ENCODE measurements around the gene MYEOV. TPM values are rescaled to one million over a fixed set of nuclear protein-coding genes. Genes with fewer than 3 reads are reported as not detected.

Gene MYEOV
- polyA plus RNA-seq, 1 donor, result 0.65 TPM

DNA sequence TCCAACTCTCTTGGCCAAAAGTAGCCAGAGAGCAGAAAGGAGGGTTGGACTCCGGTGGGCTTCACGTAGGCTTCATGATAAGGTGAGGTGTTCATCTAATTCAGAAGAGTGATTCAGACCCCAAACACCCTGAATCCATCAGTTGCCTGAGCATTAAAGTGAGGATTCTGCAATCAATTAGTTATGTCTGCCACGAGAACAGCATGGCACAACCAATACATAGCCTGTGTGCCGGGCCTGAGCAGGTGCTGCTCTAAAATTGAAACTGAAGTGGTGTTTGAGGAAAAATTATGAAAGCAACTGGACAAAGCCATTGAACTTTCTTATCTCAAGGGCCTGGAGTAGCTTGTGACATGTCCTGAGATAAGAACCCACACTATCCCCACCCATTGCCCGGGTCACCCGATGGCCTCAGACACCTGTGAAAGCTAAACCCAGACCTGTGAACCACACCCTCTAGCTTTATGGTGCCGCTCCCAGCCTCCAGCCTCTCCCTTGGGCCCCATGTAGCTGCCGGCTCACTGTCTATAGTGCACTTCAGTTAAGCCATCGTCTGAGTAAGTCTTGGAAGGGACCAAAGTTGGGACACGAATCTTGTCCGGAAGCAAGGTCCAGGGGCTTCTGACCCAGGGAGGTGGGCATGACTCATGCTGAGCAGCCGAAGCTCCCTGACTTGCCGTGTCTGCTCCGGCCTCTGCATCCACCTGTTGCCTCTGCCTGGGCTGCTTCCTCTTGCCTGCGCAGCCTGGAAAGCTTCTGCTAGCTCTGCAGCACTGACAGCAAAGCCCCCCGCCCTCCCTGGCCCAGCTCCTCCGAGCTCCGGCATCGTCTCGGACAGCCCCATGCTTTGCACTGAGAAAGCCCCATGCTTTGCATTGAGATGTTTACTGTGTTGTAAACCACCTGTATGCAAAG, 5.7 kb upstream of the MYEOV start:
- no peak for DNase-seq

DNA sequence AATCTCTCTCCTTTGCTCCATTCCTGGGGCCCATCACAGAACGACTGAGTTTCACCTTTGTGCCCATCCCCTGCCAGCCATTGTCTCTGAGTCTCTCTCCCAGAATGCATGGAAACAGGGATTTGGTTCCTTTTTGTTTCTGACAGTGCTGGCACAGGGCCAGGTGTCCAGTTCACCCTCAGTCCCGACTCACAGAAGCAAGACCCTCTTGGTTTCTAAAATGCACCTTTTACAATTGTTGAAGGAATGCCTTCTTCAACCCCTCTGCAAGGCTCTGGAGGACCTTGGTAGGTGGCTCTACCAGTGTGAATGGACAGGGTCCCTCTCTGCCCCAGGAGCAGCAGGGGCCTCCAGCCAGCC, 5.1 kb upstream of the MYEOV start:
- no peak for DNase-seq

DNA sequence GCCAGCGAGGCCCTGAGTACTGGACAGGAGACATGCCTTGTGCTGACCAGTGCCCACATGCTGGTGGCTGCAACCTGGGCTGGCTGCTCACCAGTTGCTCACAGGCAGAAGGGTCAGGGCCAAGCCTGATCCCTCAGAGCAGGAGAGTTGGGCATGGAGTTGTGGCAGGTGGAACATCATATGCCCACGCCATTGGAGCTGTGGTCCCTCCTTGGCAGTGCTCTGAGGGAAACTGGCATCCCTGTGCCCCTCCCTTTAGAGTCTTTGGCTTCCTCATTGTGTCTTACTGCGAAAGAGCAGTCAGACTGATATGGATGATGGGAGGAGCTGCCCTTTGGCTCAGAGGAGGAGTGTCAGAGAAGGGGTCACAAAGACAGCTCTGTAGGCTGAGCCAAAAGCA, 3.1 kb upstream of the MYEOV start:
- DNase-seq, result no peak

DNA sequence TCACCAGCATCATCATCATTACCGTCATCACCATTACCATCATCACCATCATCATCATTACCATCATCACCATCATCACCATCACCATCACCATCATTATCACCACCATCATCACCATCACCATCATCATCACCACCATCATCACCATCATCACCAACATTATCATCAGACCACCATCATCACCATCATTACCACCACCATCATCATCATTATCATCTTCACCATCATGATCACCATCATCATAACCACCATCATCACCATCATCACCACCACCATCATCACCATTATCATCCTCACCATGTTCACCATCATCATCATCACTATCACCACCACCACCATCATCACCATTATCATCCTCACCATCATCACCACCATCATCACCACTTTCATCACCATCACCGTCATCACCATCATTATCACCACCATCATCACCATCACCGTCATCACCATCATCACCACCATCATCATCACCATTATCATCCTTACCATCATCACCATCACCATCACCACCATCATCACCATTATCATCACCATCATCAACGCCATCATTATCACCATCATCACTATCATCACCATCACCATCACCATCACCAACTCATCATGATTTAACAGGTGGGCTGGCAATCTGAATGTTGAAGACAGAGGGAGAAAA, 2.4 kb upstream of the MYEOV start:
- DNase-seq, result no peak

DNA sequence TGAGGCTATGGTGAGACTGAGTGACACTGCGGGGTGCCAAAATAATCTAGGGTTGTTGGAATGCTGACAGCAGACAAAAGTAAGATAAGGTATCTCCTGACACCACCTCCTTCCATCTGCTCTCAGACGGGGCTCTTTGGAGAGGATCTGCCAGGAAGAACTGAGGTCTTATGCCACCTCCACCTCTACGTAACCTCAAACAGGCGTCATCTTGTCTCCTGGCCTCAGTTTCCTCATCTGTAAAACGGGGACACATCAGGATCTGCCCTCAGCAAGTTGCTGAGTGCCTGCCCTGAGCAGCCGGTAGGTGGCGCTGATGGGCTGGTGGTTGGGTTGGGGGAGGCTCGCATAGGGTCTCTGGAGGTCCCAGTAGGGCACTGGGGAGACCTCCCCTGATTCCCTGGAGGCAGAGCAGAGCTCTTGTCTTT, 1.7 kb upstream of the MYEOV start:
- no peak for DNase-seq

DNA sequence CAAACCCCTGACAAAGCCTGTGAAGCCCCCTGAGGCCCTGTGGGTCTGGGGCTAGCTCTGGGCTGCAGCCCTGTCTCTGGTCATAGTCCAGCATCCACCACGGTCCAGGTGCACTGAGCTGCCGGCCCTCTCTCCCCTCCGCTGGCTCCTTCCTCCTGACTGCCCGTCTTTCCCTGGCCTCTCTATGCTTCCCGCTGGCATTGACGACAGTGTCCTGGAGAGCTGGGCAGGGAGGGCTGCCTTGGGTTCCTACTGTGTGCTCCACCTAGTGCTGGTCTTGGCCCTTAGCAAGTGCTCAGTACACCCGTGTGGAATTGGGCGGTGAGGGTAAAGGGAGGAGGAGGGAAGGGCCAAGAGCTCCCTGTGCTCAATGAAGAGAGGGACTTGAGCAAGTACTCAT, 868 bp upstream of the MYEOV start:
- no peak for DNase-seq

DNA sequence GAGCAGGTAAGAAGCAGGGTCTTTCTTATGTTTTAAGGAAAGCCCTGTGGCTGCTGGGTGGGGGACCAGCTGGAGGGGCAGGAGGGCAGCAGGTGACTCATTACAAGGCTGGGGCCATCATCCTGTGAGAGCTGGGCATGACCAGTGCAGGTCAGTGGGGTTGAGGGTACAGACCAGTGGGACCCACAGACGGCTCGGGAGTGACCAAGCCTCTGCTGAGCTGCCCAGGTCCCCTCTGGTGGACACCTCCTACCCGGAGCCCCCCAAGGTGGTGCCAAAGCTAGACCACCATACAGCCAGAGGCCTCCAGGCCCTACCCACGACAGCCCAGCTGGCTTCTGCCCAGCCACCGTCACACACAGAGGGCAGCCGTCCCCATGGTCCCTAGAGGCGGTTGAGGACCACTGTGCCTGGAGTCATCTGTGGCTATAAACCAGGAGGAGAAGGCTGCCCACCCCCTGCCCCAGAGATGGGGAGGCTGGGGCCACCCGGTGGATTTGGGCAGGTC, 670 bp downstream of the MYEOV start:
- DNase-seq, result no peak

DNA sequence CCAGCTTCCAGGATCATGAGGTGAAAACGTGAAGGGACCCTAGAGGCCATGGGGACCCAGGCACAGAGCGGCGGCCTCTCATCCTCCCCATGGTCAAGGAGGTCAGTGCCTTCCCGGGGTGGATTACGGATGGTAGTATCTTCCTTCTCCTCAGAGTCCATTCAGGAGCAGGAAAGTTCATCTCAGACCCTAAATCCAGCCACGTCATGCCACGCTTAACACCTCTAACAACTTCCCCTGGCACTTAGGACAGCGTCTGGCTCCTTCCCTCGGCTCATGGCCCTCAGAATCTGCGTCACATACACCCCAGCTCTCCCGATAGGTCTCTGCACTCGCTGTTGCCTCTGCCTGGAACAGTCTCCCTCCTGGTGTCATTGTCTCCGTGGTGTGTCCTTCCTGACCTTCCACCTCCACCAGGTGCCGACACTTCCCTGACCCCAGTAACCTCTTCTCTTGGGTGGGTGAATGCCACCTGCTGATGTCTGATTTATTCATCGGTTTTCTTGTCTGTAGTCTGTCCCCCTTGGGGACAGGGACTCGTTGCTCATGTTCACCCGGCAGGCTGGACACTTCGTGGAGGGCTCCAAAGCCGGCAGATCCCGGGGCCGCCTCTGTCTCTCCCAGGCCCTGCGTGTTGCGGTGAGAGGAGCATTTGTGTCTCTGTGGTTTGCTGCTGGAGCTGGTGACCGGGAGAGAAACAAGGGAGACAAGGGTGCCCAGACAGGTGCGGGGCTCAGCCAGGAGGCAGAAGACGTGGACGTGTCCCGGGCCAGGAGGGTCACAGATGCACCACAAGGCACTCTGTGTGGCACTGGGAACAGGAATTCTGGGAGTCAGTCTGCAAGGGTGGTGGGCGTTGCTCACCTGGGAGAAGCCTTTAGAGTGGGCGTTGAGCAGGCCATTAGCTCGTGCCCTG, 1.4 kb downstream of the MYEOV start:
- DNase-seq, result no peak

DNA sequence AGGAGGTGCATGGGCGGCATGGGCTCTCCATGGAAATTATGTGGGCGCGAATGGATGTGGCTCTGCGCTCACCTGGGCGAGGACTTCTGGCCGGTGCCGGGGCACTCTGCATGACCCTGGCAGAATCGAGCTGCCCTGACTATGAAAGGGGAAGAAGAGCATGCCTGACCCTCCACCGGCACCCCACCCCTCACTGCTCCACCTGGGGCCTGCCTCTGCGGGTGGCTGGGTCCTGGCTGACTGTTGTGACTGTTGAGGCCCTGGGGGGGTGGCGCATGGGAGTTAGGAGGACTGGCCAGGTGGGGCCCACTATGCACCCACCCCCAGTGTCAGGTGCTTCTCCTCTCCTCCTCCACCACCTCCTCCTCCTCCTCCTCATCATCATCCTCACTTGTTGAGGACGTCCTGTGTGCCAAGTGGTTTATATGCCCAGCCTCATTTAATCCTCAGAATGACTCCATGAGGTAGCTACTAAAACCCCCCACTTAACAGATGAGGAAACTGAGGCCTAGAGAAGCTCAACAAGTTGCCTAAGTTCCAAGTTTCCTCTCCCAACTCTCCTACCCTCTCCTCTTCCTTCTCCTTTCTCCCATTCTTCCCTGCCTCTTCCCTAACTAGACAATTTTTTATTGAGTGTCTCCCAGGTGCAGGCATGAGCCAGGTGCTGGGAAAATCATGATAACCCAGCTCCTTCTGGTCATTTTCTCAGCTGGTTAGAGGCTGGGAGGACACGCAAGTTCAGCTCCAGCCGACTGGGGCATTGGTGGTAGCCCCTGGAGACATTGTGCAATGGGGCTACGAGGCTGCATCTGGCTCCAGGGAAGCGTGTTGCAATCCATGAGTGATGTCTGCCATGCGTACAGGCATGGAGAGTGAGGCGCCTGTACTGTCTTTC, 2.3 kb downstream of the MYEOV start:
- no peak for DNase-seq

DNA sequence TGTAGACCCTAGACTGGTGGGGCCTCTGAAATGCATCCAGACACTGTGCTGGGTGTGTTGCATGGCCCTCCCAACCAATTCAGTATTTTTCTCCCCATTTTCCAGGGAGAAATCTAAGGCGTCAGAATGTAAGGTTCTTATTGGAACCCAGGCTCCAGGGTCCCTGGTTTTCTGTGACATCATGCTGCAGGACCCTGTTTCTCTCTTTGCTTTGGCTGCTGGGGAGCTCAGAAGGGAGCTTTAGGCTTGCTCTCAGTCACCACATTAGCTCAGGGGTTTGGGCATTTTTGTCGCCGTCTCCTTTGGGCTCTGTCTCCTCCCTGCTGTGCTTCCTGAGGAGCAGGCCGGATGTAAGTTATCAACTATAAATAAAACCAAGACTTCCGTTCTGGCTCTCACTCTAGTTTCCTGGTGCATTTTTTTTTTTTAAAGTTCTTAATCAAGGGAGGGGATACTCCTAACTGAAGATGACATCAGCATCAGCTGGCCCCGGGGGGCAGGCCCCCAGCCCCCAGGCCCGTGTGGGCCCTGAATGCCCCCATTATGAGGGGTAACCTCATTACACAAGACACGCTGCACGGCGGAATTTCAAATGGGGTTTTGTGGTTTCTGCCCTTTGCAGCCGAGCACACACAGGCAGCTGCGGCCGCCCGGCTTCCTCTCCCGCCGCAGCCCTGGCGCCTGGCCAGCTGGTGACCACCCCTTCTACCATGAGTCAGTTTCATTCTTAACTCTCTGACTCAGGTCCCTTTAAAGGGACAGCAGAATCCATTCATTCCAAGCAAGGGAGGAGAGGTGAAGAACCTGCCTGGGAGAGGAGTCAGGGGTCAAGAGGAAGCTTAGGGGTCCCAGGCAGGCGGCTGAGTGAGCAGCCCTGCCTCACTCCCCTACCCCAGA, 3.2 kb downstream of the MYEOV start:
- peak; percentile 91 for DNase-seq

DNA sequence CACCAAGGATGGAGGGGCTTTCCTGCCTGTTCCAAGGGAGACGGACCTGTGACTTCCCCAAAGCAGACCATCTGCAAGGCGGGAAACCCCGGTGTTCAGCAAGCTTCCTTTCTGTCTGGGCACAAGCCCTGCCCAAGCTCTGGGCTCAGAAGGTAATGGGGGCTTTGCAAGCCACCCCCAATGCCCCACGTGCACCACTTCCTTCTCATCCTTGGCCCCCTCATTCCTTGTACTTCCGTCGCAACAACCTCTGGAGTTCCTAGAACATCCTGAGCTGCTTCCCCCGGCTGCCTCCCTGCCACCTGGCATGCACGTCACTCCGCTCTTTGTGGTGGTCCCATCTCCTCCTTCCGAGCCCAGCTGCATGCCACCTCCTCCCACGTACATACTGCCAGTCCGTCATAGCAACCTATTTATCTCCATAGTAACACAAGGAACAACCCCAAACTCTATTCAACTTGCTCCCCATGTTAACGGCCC, 3.9 kb downstream of the MYEOV start:
- no peak for DNase-seq

DNA sequence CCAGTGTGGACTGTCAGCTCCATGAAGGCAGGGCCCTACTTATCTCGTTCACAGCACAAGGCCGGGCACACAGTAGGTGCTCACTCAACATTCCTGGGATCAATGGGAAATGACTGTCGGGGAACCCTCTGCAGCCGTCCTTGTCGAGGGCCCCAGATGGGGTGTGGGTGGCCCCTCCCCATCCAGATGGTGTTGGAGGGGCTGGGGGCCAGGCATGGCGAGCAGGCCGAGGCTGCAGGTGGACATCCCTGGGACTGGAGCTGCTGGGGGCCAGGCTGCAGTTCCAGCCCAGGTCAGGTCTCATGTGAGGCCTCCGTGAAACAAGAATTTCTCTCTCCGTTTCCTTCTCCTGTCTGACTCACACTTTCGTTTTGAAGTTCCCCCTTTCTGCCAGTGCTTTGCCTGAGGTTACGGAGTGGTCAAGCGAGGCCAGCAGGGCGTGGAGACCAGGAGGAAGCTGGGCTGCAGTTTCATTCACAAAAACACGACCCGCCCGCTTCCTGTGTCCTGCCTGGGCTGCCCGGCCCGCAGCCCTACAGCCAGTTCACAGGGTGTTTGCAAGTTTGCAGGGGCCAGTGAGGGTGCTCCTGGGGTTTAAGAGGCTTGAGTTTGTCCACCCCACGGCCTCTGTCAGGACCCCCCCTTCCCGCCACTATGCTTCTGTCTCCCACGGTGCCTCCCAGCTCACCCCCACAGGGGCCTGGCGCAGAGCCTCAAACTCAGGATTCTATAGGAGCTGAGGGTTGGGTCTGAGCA, 4.5 kb downstream of the MYEOV start:
- peak; percentile 57 for DNase-seq

DNA sequence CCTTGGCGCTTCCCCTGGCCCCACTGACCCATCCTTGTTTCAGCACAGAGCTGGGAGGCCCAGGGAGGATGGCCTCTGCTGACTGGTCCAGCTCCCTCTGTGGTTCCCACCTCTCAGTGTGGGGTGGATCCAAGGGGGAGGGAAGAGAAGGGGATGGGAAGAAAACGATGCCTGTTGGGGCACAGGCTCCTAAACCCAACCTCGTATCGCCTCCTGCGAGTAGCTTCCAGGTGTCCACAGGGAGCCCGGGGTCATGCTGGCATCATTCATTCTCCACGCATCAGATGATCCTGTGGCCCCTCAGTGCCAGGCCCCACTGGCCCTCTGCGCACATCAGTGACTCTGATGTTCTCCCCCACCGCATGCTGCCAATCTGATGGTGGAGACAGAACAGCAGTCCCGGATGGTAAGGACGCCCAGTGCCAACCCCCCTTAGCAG, 5.1 kb downstream of the MYEOV start:
- no peak for DNase-seq

DNA sequence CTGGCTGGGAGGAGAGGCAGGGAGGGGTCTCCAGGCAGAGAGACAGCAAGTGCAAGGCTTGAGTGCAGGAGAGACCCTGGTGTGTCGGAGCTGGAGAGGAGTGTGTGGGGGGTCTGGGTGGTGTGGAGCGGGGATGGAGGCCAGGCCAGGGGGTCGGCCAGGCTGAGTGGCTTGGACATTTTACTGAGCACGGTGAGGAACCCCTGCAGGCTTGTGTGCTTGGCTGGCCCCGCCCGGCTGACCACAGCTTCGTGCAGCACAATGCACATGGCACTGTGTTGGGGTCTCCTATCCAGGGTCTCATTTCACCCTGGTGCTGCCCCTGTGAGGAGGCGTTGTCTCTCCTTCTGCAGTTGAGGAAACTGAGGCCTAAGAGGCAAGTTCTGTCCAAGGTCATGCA, 5.6 kb downstream of the MYEOV start:
- no peak for DNase-seq

DNA sequence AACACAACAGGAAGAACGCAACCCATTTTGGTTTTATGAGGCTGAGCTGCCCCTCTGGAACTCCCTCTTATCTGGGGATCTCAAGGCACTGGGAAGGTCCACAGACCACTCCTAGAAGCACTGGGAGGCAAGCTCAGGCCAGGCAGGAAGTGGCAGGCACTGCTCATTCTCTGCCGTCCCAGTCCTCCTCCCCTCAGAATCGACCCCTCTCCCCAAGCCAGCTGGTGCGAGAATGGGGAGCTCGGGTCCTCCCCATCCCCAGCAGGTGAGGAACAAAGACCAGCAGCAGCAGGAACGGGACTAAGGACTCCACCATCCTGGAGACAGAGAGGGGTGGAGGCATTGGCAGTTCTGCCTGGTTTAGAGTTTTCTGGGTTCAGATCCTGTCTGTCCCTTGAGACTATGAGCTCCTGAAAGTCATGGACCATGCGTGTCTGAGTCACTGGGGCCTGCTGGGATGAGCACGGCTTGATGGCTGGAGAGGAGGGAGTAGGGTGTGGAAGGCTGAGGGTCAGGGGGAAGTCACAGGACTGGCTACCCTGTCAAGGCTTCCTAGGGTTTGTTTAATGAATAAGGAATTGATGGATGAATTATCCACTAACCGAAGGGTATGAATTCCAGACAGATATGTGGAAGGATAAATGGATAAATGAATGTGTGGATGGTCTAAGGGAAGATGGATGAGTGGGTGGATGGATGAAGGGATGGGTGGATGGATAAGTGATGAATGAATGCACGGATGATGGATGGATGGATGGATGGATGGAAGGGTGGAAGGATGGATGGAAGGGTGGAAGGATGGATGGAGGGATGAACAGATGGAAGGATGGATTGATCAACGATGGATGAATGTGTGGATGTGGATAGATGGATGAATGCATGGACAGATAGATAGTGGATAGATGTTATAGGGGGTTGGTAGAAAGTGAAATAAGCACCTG, 6.4 kb downstream of the MYEOV start:
- DNase-seq, result no peak

DNA sequence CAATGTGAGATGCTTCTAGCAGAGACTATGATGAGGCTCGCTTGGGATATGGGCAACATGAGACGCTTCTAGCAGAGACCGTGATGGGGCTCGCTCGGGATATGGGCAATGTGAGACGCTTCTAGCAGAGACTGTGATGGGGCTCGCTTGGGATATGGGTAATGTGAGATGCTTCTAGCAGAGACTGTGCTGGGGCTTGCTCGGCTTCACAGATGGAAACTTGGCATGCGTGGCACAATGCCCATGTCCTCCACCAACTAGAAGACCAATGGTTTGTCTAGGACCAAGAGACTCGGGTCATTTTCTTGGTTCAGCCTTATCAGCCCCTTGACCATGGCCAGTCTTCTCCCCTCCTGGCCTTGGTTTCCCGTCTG, 7.1 kb downstream of the MYEOV start:
- DNase-seq, result no peak

DNA sequence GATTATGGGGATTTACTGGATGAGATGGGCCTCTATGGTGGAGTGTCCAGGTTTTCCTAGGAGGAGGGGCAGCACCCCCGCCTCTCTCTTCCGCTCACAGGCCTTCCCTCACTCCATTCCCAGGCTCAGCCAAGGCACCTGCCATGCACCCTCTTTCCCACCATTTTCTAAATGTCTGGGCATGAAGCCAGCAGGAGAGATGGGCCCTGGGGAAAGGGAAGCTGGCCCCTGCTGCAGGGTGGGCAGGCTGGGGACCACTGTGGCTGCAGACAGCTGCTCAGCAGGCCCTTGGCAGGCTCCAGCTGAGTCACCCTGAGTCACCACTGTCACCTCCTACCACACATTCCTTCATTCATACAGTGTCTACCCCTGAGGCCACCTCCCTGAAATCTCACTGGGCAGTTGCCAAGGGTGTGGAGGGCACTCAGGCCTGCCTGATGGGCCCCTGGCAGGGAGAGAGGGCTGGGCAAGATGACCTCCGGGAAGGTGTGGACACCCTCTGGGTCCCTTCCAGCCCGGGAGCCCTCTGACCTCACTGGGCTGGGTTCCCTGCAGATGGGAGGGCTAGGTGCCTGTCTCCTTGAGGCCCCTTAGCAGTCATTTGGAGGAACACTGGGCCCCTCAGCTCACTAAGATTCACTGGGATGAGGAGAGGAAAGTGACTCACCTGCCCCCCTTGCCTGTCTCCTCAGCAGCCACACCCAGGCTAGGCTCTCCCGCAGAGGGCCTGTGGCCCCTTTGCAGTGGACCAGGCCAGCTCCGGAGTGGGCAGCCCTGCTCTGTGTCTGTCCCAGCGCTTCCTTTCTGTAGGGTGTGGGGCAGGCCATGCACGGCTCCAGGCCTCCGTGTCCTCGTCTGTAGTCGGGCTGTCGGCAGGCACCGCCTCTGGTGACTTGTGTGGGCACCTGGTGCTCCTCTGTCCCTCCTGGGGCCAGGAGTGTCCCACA, 7.8 kb downstream of the MYEOV start:
- DNase-seq, result no peak

Data from hindlimb muscle (tissue), 1 donor.